Vagina (tissue), 2 donors: ENCODE results near the gene NME3.

Experiments
- CTCF ChIP-seq, 3 experiments: fragments of 450-650 bp in 2 of 3; fragments of 200-600 bp in 1 of 3; sonication (generic) in 1 of 3; IDR thresholded peaks; one replicate each; pipeline ENCODE4 v1.5.1; 2017 to 2019; ENCODE audit warnings: antibody characterized with exemption in 3 of 3, mild to moderate bottlenecking in 2 of 3, moderate library complexity in 2 of 3
- POLR2A ChIP-seq, 2 donors: fragments of 450-650 bp; IDR thresholded peaks; one replicate each; pipeline ENCODE4 v1.6.1; 2017; ENCODE audit warnings: antibody characterized with exemption in 2 of 2, mild to moderate bottlenecking in 2 of 2, moderate library complexity in 2 of 2
- POLR2AphosphoS5 ChIP-seq, 2 donors: sonication (generic); formaldehyde crosslinking; IDR thresholded peaks; one replicate each; pipeline ENCODE4 v1.9.0; 2017; ENCODE audit warnings: antibody characterized with exemption in 2 of 2, mild to moderate bottlenecking in 2 of 2, low read depth in 1 of 2; ENCODE audit not compliant: insufficient read depth in 1 of 2

- TF ChIP-seq CTCF (IDR thresholded peaks at IDR 0.05): no peak
- TF ChIP-seq POLR2AphosphoS5 (IDR thresholded peaks at IDR 0.05; ENCODE audit: insufficient read depth in 1 of 2, low read depth in 1 of 2): no peak
- TF ChIP-seq POLR2A (IDR thresholded peaks at IDR 0.05): no peak
These were observed 24.6 kb downstream of the NME3 start for GRCh38 chr16:1746693-1747195.
